HEK293 (cell line): ENCODE results near the gene FGF19.

Experiments used
- CTCF ChIA-PET: fragments of 350-600 bp; formaldehyde crosslinking; extraction: SDS; loops from one replicate; lab custom pipeline; 2021; ENCODE audit warnings: antibody characterized with exemption; lab: Yijun Ruan, JAX
- POLR2A ChIA-PET: fragments of 300-600 bp; formaldehyde crosslinking; extraction: SDS; loops from one replicate; lab custom pipeline; 2020; ENCODE audit warnings: antibody characterized with exemption, inconsistent platforms; lab: Yijun Ruan, JAX
- H3K27ac ChIP-seq: fragments of 200-500 bp; sonication (Bioruptor generic); 2 replicates; pipeline ENCODE4 v1.5.1; 2014; ENCODE audit warnings: low read depth, low read length, control low read depth, inconsistent platforms; ENCODE audit errors: extremely low read depth
- H3K36me3 ChIP-seq, 2 experiments: fragments of 200-500 bp in 1 of 2; sonication (Bioruptor generic) in 1 of 2; 1 replicate in 1 of 2; 2 replicates in 1 of 2; pipeline ENCODE4 v1.5.1; 2014 to 2017; ENCODE audit warnings: inconsistent platforms in 2 of 2, low read length in 2 of 2; ENCODE audit not compliant: control insufficient read depth in 2 of 2, insufficient read depth in 1 of 2
- H3K4me1 ChIP-seq: fragments of 200-500 bp; sonication (Bioruptor generic); 2 replicates; pipeline ENCODE4 v1.5.1; 2014; ENCODE audit warnings: mild to moderate bottlenecking, low read length, inconsistent platforms; ENCODE audit not compliant: control insufficient read depth, insufficient read depth
- H3K4me3 ChIP-seq: 2 replicates; pipeline ENCODE4 v1.5.1; 2011; ENCODE audit warnings: low read depth, mild to moderate bottlenecking, control low read depth, low read length, moderate library complexity
- H3K9me3 ChIP-seq: fragments of 200-500 bp; sonication (Bioruptor generic); 2 replicates; pipeline ENCODE4 v1.5.1; 2014; ENCODE audit warnings: low read depth, low read length, inconsistent platforms; ENCODE audit not compliant: control insufficient read depth, insufficient read depth
- BCL6B ChIP-seq: fragments of 450-650 bp; formaldehyde crosslinking; IDR thresholded peaks from 2 replicates; pipeline ENCODE4 v1.5.1; 2017; ENCODE audit warnings: missing biosample characterization, missing genetic modification characterization
- FEZF1 ChIP-seq: fragments of 450-650 bp; formaldehyde crosslinking; IDR thresholded peaks from 2 replicates; pipeline ENCODE4 v1.5.1; 2016; ENCODE audit warnings: missing biosample characterization, missing genetic modification characterization
- KLF10 ChIP-seq: fragments of 450-650 bp; IDR thresholded peaks from 2 replicates; pipeline ENCODE4 v1.5.1; 2018; ENCODE audit warnings: missing biosample characterization, mild to moderate bottlenecking, missing genetic modification characterization
- ZBTB11 ChIP-seq: fragments of 450-650 bp; formaldehyde crosslinking; conservative IDR thresholded peaks from 2 replicates; pipeline ENCODE4 v1.5.1; 2016; ENCODE audit warnings: low read depth, missing biosample characterization, missing genetic modification characterization
- ZNF10 ChIP-seq: fragments of 450-650 bp; formaldehyde crosslinking; IDR thresholded peaks from 2 replicates; pipeline ENCODE4 v1.5.1; 2017; ENCODE audit warnings: missing biosample characterization, missing genetic modification characterization
- ZNF23 ChIP-seq: fragments of 450-650 bp; formaldehyde crosslinking; IDR thresholded peaks from 2 replicates; pipeline ENCODE4 v1.5.1; 2016; ENCODE audit warnings: missing biosample characterization, missing genetic modification characterization, borderline replicate concordance
- ZNF26 ChIP-seq: fragments of 450-650 bp; formaldehyde crosslinking; IDR thresholded peaks from 2 replicates; pipeline ENCODE4 v1.5.1; 2016; ENCODE audit warnings: missing biosample characterization, missing genetic modification characterization
- ZNF394 ChIP-seq: fragments of 450-650 bp; formaldehyde crosslinking; IDR thresholded peaks from 2 replicates; pipeline ENCODE4 v1.5.1; 2016; ENCODE audit warnings: missing biosample characterization, missing genetic modification characterization, mild to moderate bottlenecking, moderate library complexity, borderline replicate concordance
- ZNF518A ChIP-seq: fragments of 450-650 bp; formaldehyde crosslinking; conservative IDR thresholded peaks from 2 replicates; pipeline ENCODE4 v1.5.1; 2016; ENCODE audit warnings: low read depth, missing biosample characterization, missing genetic modification characterization
- ZNF600 ChIP-seq: fragments of 450-650 bp; formaldehyde crosslinking; IDR thresholded peaks from 2 replicates; pipeline ENCODE4 v1.5.1; 2016; ENCODE audit warnings: missing biosample characterization, missing genetic modification characterization
- ZNF639 ChIP-seq: fragments of 450-650 bp; formaldehyde crosslinking; IDR thresholded peaks from 2 replicates; pipeline ENCODE4 v1.5.1; 2016; ENCODE audit warnings: missing biosample characterization, missing genetic modification characterization
- ZNF645 ChIP-seq: fragments of 450-650 bp; formaldehyde crosslinking; IDR thresholded peaks from 2 replicates; pipeline ENCODE4; 2016; ENCODE audit warnings: missing biosample characterization, missing genetic modification characterization
- ZNF664 ChIP-seq: fragments of 450-650 bp; formaldehyde crosslinking; IDR thresholded peaks from 2 replicates; pipeline ENCODE4 v1.5.1; 2016; ENCODE audit warnings: missing biosample characterization, missing genetic modification characterization
- ZNF677 ChIP-seq: fragments of 450-650 bp; IDR thresholded peaks from 2 replicates; pipeline ENCODE4 v1.5.0; 2018; ENCODE audit warnings: missing biosample characterization, mild to moderate bottlenecking, missing genetic modification characterization, moderate library complexity
- ZSCAN18 ChIP-seq: fragments of 450-650 bp; formaldehyde crosslinking; IDR thresholded peaks from 2 replicates; pipeline ENCODE4 v1.5.1; 2016; ENCODE audit warnings: missing biosample characterization, missing genetic modification characterization

FGF19 gene

GRCh38 chr11:69700278-69701140 lies 3.3 kb downstream of the FGF19 start (continued):
- TF ChIP-seq ZNF518A, result no peak

- Histone ChIP-seq H3K27ac (no peak overlapping the region), H3K4me1 (0 out of 2 replicates have a peak, but pooled peaks cover 4% of the 10 kb centered on the region), H3K9me3 (no peaks in the 10 kb centered on the region), H3K4me3 (no peak overlapping the region), H3K36me3 (no peaks in the 10 kb centered on the region)
- ChIA-PET POLR2A (no interaction called here), CTCF (interaction anchor here (0.5 to 1.3 kb wide), 3 partner anchors 12 to 102 kb away, joined by 3 to 5 read pairs (median 4); no protein-coding TSS in a partner anchor)
- TF ChIP-seq ZNF677 (tag by site-specific recombination) (no peak), KLF10 (no peak), ZNF23 (tag by site-specific recombination) (no peak), ZNF394 (tag by site-specific recombination) (no peak), ZNF10 (tag by site-specific recombination) (no peak), ZNF26 (tag by site-specific recombination) (no peak), ZNF645 (tag by site-specific recombination) (no peak), ZNF664 (no peak), ZSCAN18 (tag by site-specific recombination) (no peak), BCL6B (tag by site-specific recombination) (no peak), FEZF1 (tag by site-specific recombination) (no peak), ZBTB11 (tag by site-specific recombination) (no peak), ZNF600 (tag by site-specific recombination) (no peak), ZNF639 (tag by site-specific recombination) (no peak)
These were observed 4.6 kb downstream of the FGF19 start for GRCh38 chr11:69699213-69699612.
